CD8-positive, alpha-beta memory T cell (primary cell): ENCODE data around the gene LCORL. TPM values are rescaled to one million over a fixed set of nuclear protein-coding genes. Genes with fewer than 3 reads are reported as not detected.

ENCODE experiments used
- polyA plus RNA-seq: library from polyadenylated mRNA; unstranded; fragments of 300-500 nt; fragmentation: Illumina TruSeq; gene quantifications from one replicate; pipeline ENCODE4 v1.2.3, GENCODE V29; 2021
- total RNA-seq, 2 experiments: library from RNA; stranded (reverse); gene quantifications; one replicate each; pipeline ENCODE4 v1.2.3, GENCODE V29; 2021

LCORL gene
- total and polyA plus RNA-seq, 3 experiments from 2014 or later = 6.9 to 9.1 (median 7.2) TPM

Other genes with a start within 250 kb of the LCORL start
- gene FAM184B, start 240.1 kb downstream of the LCORL start, total RNA-seq = under 1 TPM in 1 of 2 experiments, not detected in 1; 0.02 TPM
- gene FAM184B, start 240.1 kb downstream of the LCORL start, polyA plus RNA-seq = not detected
- gene DCAF16, start 211.0 kb downstream of the LCORL start, total RNA-seq = 10 to 100 TPM; 30.5 to 32.4 TPM
- 21.4 TPM for gene DCAF16, start 211.0 kb downstream of the LCORL start, polyA plus RNA-seq
- gene NCAPG, start 210.8 kb downstream of the LCORL start, total RNA-seq = 10 to 100 TPM; 48.2 to 52.1 TPM
- 1.4 TPM for gene NCAPG, start 210.8 kb downstream of the LCORL start, polyA plus RNA-seq